OCI-LY1 (cell line): Measurements from ENCODE around the gene IMMP2L.

ENCODE experiments used
- H2AFZ ChIP-seq: fragments of 200-600 bp; sonication (generic), shearing (Covaris generic); 2 replicates; pipeline ENCODE4 v1.6.0; 2014; ENCODE audit warnings: antibody characterized with exemption, mild to moderate bottlenecking, low read length
- H3F3A ChIP-seq: fragments of 200-600 bp; sonication (generic), shearing (Covaris generic); 2 replicates; pipeline ENCODE4 v1.6.0; 2014; ENCODE audit warnings: mild to moderate bottlenecking, antibody characterized with exemption, low read length, moderate library complexity; ENCODE audit not compliant: insufficient read depth
- H3K27ac ChIP-seq: fragments of 200-600 bp; sonication (generic); 2 replicates; pipeline ENCODE4 v1.5.1; 2014; ENCODE audit warnings: low read length, mixed run types, mild to moderate bottlenecking, low read depth; ENCODE audit not compliant: poor library complexity, severe bottlenecking
- H3K27me3 ChIP-seq: fragments of 200-600 bp; sonication (generic); 2 replicates; pipeline ENCODE4 v1.6.0; 2014; ENCODE audit warnings: antibody characterized with exemption, mild to moderate bottlenecking, low read length, moderate library complexity; ENCODE audit not compliant: insufficient read depth
- H3K36me3 ChIP-seq: fragments of 200-600 bp; sonication (generic); 2 replicates; pipeline ENCODE4 v1.6.1; 2014; ENCODE audit warnings: mild to moderate bottlenecking, antibody characterized with exemption, low read length, moderate library complexity, mixed read lengths; ENCODE audit not compliant: insufficient read depth
- H3K4me1 ChIP-seq: fragments of 200-600 bp; sonication (generic); 2 replicates; pipeline ENCODE4 v1.5.1; 2014; ENCODE audit warnings: mild to moderate bottlenecking, low read length, moderate library complexity; ENCODE audit not compliant: insufficient read depth, severe bottlenecking
- H3K4me2 ChIP-seq: fragments of 200-600 bp; sonication (generic), shearing (Covaris generic); 2 replicates; pipeline ENCODE4 v1.6.1; 2014; ENCODE audit warnings: low read length
- H3K4me3 ChIP-seq: fragments of 200-600 bp; sonication (generic); 2 replicates; pipeline ENCODE4 v1.5.1; 2014; ENCODE audit warnings: low read length, low read depth, mild to moderate bottlenecking, mixed read lengths; ENCODE audit not compliant: poor library complexity, severe bottlenecking
- H3K79me2 ChIP-seq: fragments of 200-600 bp; shearing (Covaris generic); 2 replicates; pipeline ENCODE4 v1.6.1; 2016; ENCODE audit warnings: mixed run types, low read length, mixed read lengths; ENCODE audit not compliant: insufficient read depth
- H3K9ac ChIP-seq: fragments of 200-600 bp; sonication (generic), shearing (Covaris generic); 2 replicates; pipeline ENCODE4 v1.6.1; 2014; ENCODE audit warnings: mild to moderate bottlenecking, low read length, mixed read lengths
- H3K9me2 ChIP-seq: fragments of 200-600 bp; sonication (generic), shearing (Covaris generic); 2 replicates; pipeline ENCODE4 v1.6.1; 2014; ENCODE audit warnings: low read depth, mild to moderate bottlenecking, low read length, mixed read lengths
- H3K9me3 ChIP-seq: fragments of 200-600 bp; shearing (Covaris generic); 2 replicates; pipeline ENCODE4 v1.6.1; 2014; ENCODE audit warnings: low read length, mixed read lengths
- H4K20me1 ChIP-seq: fragments of 200-600 bp; sonication (generic), shearing (Covaris generic); 2 replicates; pipeline ENCODE4 v1.6.0; 2016; ENCODE audit warnings: mild to moderate bottlenecking, low read length; ENCODE audit not compliant: insufficient read depth
- CTCF ChIP-seq: fragments of 200-600 bp; sonication (generic), shearing (Covaris generic); IDR thresholded peaks from 2 replicates; pipeline ENCODE4 v1.5.1; 2017; ENCODE audit warnings: mild to moderate bottlenecking, antibody characterized with exemption, low read length, moderate library complexity, mixed read lengths
- EZH2 ChIP-seq: fragments of 200-600 bp; sonication (generic), shearing (Covaris generic); IDR thresholded peaks from 2 replicates; pipeline ENCODE4 v1.8.0; 2017; ENCODE audit warnings: borderline replicate concordance, mixed run types, mild to moderate bottlenecking, antibody characterized with exemption, low read length, moderate library complexity, mixed read lengths

Gene IMMP2L

GRCh38 chr7:111363099-111363498 is 199.2 kb downstream of the IMMP2L start:
- Histone ChIP-seq H3K27ac (no peak overlapping the region), H3K36me3 (no peaks in the 10 kb centered on the region), H3F3A (no peaks in the 10 kb centered on the region), H4K20me1 (no peaks in the 10 kb centered on the region), H3K4me3 (no peak overlapping the region), H3K9ac (no peak overlapping the region), H3K79me2 (no peaks in the 10 kb centered on the region), H2AFZ (no peak overlapping the region), H3K9me2 (no peaks in the 10 kb centered on the region), H3K4me2 (no peak overlapping the region), H3K27me3 (no peaks in the 10 kb centered on the region), H3K4me1 (no peaks in the 10 kb centered on the region), H3K9me3 (no peaks in the 10 kb centered on the region)
- TF ChIP-seq CTCF = no peak
- TF ChIP-seq EZH2 = no peak

- Histone ChIP-seq H3K4me3 (no peak overlapping the region), H3K4me1 (no peaks in the 10 kb centered on the region), H4K20me1 (no peaks in the 10 kb centered on the region), H3F3A (no peaks in the 10 kb centered on the region), H3K36me3 (no peaks in the 10 kb centered on the region), H3K27ac (no peak overlapping the region), H3K9me2 (no peaks in the 10 kb centered on the region), H3K9me3 (no peaks in the 10 kb centered on the region), H3K79me2 (no peaks in the 10 kb centered on the region), H2AFZ (no peak overlapping the region), H3K9ac (no peak overlapping the region), H3K27me3 (no peaks in the 10 kb centered on the region), H3K4me2 (no peak overlapping the region)
- TF ChIP-seq EZH2 (no peak), CTCF (no peak)
Measured at GRCh38 chr7:111362506-111363054, 199.7 kb downstream of the IMMP2L start.

GRCh38 chr7:111358915-111359314 is 203.4 kb downstream of the IMMP2L start:
- Histone ChIP-seq H3K79me2 (no peaks in the 10 kb centered on the region), H3K27me3 (no peaks in the 10 kb centered on the region), H3K4me3 (no peak overlapping the region), H3K27ac (no peak overlapping the region), H3K9me3 (no peaks in the 10 kb centered on the region), H3K9me2 (peaks cover 3% of the 10 kb centered on the region; the same call in 1 of the 2 replicates), H4K20me1 (no peaks in the 10 kb centered on the region), H3K4me2 (no peak overlapping the region), H3K4me1 (no peaks in the 10 kb centered on the region), H2AFZ (no peak overlapping the region), H3K36me3 (no peaks in the 10 kb centered on the region), H3F3A (no peaks in the 10 kb centered on the region), H3K9ac (no peak overlapping the region)
- TF ChIP-seq CTCF = no peak
